Neural cell (in vitro differentiated cells): Measurements from ENCODE around the gene RPUSD1.

Source experiments
- CTCF ChIP-seq: fragments of 450-650 bp; IDR thresholded peaks from 2 replicates; pipeline ENCODE4 v1.5.1; 2014; ENCODE audit warnings: antibody characterized with exemption, mild to moderate bottlenecking, moderate library complexity; ENCODE audit not compliant: poor library complexity, severe bottlenecking
- EP300 ChIP-seq: fragments of 450-650 bp; conservative IDR thresholded peaks from 2 replicates; pipeline ENCODE4 v1.6.1; 2014; ENCODE audit warnings: antibody characterized with exemption, mild to moderate bottlenecking, moderate library complexity; ENCODE audit not compliant: poor library complexity, severe bottlenecking
- EZH2 ChIP-seq: fragments of 200-600, 300-800 bp; shearing (Covaris generic), sonication (generic); IDR thresholded peaks from 2 replicates; pipeline ENCODE4 v1.6.1; 2014; ENCODE audit warnings: antibody characterized with exemption, low read length, borderline replicate concordance, mild to moderate bottlenecking; ENCODE audit not compliant: insufficient read depth, poor library complexity, severe bottlenecking
- POLR2AphosphoS5 ChIP-seq: IDR thresholded peaks from 2 replicates; pipeline ENCODE4 v1.6.1; 2012
- RAD21 ChIP-seq: fragments of 450-650 bp; conservative IDR thresholded peaks from 2 replicates; pipeline ENCODE4 v1.6.1; 2014; ENCODE audit warnings: antibody characterized with exemption, mild to moderate bottlenecking, moderate library complexity
- TAF1 ChIP-seq: IDR thresholded peaks from 2 replicates; pipeline ENCODE4 v1.6.1; 2012; ENCODE audit warnings: low read depth
- TF ChIP-seq, protein P1 (sequence below): IDR thresholded peaks from 2 replicates; pipeline ENCODE4 v1.6.1; 2012; ENCODE audit warnings: borderline replicate concordance

DNA sequence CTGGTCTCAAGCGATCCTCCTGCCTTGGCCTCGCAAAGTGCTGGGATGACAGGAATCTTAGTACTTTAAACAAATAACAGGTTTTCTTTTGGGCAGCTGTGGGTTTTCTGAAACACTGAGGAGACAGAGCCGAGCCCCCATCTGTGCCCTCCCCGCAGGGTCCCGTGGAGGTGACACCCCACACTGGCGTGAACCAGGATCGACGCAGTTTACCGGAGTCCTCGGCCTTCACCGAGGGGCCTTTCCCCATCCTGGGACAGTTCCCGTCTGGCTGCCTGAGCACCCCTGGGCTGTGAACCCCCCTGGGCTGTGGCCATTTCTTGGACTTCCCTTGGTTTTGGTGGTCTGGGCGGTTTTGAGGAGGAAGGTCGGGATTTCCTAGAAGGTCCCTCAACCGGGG is 27.7 kb upstream of the RPUSD1 start:
- TF ChIP-seq CTCF: no peak
- no peak for TF ChIP-seq EP300
- TF ChIP-seq POLR2AphosphoS5: no peak
- no peak for TF ChIP-seq EZH2
- no peak for TF ChIP-seq RAD21
- no peak for TF ChIP-seq TAF1
- TF ChIP-seq, protein P1, sequence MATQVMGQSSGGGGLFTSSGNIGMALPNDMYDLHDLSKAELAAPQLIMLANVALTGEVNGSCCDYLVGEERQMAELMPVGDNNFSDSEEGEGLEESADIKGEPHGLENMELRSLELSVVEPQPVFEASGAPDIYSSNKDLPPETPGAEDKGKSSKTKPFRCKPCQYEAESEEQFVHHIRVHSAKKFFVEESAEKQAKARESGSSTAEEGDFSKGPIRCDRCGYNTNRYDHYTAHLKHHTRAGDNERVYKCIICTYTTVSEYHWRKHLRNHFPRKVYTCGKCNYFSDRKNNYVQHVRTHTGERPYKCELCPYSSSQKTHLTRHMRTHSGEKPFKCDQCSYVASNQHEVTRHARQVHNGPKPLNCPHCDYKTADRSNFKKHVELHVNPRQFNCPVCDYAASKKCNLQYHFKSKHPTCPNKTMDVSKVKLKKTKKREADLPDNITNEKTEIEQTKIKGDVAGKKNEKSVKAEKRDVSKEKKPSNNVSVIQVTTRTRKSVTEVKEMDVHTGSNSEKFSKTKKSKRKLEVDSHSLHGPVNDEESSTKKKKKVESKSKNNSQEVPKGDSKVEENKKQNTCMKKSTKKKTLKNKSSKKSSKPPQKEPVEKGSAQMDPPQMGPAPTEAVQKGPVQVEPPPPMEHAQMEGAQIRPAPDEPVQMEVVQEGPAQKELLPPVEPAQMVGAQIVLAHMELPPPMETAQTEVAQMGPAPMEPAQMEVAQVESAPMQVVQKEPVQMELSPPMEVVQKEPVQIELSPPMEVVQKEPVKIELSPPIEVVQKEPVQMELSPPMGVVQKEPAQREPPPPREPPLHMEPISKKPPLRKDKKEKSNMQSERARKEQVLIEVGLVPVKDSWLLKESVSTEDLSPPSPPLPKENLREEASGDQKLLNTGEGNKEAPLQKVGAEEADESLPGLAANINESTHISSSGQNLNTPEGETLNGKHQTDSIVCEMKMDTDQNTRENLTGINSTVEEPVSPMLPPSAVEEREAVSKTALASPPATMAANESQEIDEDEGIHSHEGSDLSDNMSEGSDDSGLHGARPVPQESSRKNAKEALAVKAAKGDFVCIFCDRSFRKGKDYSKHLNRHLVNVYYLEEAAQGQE: no peak
